GM18507 (cell line): ENCODE data around the gene SEPTIN12.

Experiments
- DNase-seq: peaks from one replicate; pipeline ENCODE4 v3.0.0; 2011; ENCODE audit warnings: low read depth; ENCODE audit not compliant: insufficient read length; ENCODE audit errors: extremely low spot score
- FAIRE-seq: peaks from 2 replicates; lab custom pipeline; 2011; peaks lifted over from hg19 to GRCh38; lab: Jason Lieb, UNC

The SEPTIN12 gene, protein sequence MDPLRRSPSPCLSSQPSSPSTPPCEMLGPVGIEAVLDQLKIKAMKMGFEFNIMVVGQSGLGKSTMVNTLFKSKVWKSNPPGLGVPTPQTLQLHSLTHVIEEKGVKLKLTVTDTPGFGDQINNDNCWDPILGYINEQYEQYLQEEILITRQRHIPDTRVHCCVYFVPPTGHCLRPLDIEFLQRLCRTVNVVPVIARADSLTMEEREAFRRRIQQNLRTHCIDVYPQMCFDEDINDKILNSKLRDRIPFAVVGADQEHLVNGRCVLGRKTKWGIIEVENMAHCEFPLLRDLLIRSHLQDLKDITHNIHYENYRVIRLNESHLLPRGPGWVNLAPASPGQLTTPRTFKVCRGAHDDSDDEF

DNA sequence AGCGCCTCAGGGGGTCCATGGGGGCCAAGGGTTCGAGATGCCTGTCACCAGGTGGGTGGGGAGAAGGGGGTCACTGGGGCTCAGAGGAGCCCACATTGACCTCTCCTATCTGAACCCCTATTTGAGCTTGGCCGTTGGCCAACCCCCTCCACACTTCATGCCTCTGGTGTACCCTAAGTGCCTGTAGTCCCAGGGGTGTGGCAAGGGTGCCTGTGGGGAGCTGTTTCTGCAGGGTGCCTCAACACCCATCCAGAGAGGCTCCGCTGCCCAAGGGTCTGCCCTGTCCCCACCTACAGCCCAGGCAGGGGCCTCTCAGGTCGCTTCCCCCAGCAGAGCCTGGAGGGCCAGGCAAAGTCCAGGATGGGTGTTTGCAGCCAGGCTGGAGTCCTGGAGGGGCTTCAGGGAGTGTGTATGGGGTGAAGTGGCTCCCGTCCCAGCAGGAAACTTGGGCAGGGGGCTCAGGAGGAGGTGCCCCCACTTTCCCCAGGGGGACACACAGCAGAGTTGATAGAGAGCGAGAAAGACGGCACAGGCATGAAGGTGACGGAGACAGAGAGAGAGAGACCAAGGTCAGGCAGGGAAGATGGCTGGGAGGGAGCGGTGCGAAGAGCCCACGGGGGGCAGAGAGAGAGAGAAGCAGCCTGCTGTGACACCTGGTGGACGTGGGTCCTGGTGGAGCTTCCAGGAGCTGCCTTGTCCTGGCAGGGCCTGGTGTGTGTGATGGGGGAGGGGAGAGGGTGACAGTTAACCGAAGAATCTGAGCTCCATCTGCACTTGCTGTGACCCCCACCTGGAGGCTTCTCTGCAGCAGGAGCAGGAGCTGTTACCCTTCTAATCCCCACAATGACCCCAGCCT is at the start of gene SEPTIN12:
Gene SEPTIN12, minus strand, starts transcription at position 719 of the 856 bp plus-strand sequence. Its CDS starts 700 bp downstream, at position 19.
- DNase-seq (no peak), FAIRE-seq (no peak)

DNA sequence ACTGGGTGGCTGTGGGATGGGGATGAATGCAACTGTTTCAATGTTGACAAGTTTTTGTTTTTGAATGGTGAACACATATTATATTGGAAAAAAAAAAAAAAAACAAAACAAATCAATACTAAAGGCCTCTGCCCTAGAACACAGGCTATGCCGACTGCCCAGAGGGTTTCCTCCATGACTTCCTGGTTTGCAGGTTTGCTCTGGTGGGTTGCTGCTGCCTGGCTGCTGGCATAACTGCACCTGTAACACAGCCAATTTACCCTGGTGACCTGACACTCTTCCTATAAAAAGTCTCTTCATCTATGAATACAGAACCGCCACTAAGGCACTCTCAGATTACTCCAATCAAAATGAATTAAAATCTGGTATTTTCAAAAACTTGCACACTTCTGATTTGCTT is 48.6 kb upstream of the SEPTIN12 start:
- FAIRE-seq (no peak), DNase-seq (no peak)

DNA sequence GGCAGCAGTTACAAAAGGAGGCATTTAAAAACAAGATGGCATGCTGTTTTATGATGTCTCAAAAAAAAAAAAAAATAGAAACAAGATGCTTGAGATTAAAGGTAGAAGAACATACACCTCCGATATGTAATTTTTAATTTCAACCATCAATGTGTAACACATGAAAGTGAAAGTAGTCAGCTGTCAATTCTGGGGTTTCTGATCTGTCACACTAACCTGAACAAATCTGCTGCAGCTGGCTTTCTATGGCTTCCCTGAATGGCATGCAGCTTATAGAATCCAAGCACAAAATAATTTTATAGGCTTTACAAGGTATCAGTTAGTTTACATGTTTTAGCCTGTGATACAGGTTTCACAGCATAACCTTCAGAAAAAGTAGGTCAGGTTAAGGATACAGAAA is 45.4 kb upstream of the SEPTIN12 start:
- DNase-seq, result no peak
- FAIRE-seq, result no peak

DNA sequence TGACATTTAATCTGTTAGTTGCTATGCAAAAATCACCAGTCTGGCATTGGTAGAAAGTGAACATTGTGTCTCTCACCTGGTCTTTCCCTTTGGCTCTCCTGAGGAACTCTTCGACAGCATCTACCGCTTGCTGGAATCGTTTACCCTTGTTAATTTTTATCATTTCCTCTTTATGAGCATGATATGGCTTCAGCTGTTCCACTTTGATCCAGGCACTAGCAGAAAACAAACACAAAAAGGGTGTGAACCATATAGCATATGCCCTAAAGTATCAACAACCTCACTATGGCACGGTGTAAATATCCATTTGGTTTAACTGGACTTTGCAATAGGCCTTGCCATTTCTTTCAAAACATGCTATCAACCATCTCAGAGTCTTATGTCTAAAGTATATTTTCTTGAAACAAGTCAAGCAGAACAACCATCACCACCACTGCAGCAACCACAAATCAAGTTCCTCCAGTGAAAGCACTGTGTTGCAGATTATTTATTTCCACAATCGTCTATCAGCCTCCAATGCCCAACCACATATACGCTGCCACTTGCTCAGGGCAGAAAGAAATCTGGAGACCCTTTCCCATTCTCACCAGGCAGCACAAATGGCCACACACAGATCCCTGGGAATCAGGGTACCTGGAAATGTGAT is 44.7 kb upstream of the SEPTIN12 start:
- FAIRE-seq (no peak), DNase-seq (no peak)

DNA sequence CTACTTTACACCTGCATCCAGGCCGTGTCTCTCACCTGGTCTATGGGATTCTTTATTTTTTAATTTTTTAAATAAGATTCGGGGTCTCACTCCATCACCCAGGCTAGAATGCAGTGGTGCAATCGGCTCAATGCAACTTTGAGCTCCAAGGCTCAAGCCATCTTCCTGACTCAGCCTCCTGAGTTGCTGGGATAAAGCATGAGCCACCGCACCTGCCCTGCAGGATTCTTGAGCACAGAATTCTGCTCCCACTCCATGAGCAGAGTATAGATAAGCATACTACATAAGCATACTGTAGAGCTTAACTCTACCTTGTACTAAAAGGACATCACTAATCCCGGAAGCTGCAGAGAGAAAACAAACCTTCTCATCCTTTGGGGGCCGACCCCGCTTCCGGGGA is 43.5 kb upstream of the SEPTIN12 start:
- DNase-seq (no peak), FAIRE-seq (no peak)

DNA sequence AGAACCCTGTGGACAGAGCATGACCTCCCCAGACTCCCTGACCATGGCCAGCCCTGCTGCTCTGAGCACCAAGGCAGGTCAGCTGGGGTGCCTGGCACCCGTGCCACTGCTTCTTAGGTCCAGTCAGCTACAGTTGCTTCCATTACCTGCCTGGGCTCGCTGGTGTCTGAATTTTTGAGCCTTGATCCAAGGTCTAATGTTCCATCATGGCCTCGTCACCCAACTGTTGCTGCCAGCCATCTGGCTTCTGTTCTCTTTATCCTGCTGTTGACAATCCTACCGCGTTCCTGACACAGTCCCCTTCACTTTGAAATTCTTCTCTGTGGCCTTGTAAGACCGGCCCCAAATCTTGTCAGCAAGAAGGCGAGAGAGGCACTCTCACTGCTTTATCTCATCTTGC is 42.3 kb upstream of the SEPTIN12 start:
- no peak for FAIRE-seq
- no peak for DNase-seq

DNA sequence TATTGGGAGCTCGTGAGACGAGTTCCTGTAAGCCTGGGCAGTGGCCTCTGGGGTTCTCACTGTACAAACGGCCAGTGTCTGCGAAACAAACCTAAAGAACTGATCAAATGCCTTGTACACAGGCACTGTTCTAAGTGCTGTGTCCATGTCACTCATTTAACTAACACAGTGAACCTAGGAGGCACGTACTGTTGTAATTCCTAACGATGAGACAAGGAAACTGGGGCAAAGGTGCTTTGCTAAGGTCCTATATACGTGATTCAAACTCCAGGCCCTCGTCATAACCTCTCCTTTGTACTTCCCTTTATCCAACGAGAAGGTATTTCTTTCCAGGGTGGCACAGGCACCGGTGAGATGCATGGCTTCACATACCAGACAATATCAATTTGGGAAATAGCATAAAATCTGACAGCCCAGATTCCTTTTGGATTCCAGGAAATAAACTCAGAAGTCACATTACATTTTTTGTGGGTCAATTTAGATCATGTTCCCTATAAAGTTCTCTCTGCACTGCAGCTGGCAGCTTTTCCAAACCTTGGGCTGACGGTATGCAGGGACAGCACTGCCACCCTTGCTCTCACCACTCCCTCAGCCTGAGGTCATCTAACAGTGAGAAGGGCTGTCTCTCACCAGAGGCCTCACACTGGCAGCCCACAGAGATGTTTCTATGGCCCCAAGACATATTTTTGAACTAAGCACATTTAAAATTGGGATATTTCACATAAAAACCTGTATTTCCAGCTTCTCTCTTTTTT is 40.6 kb upstream of the SEPTIN12 start:
- no peak for DNase-seq
- no peak for FAIRE-seq

DNA sequence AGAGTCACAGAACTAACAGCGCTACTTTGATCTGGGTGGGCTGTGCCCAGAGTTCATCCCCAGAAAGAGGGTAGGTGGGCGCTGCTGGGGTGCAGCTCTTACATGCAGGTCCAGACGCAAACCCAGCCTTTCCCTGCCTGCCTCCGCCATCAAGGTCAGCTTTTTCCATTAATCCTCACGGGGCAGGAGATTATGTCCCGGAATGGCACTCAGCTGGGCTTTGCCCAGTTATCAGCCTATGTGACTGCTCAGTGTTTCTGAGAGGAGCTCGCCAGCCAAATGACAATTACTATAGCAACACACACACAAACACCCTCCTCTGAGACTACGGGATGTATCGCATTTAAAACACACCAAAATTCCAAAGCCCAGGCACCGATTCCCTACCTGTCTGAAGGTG is 38.8 kb upstream of the SEPTIN12 start:
- DNase-seq (no peak), FAIRE-seq (no peak)

DNA sequence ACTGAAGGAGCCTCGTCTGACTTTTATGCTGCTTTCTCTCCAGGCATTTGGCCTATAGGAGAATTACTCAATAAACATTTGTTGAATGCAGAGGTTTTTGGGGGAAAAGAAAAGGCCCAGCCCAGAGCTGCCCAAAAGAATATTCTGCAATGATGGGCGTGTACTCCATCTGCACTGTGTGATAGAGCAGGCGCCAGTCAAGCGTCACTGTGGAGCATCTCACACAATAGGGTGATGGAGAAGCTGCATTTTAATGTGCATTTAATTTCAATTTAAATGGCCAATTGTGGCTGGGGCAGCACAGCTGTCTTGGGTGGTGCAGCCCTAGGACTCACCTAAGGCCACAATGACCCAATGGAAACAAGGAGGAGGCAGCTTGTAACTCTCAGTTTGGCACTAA is 38.4 kb upstream of the SEPTIN12 start:
- DNase-seq (no peak), FAIRE-seq (no peak)

DNA sequence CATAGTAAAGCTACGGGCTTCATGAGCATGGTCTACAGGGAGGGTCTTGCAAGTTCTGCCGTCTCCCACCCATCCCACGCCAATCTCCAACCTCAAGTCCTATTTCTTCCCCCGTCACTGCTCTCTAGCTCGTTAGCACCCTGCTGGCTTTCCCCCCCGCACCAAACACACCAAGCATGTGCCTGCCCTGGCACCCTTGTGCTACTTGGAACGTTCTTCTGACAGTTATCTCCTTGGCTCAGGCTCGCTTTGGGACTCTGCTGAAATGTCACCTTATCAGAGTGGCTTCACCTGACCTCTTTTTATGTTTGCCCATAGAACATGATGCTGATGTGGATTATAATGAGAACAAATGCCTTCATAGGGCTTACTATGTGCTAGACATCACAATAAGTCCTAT is 37.1 kb upstream of the SEPTIN12 start:
- DNase-seq (no peak), FAIRE-seq (no peak)

DNA sequence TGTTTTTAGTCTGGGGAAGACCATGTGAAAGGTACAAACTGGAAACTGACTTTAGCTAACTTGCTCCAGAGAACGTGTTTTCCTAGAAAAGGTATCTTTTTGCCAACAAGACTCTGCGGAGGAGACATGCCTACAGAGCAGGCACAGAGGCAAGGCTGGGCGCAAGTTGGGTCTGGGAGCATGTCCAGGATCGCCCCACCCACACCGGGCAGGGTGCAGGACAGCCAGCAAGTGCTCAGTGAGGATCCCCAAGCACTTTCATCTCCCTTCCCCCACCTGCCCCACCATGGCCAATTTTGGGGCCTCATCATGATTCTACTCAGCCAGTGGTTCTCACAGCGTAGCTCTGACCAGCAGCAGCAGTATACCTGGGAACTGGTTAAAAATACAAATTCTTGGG is 32.5 kb upstream of the SEPTIN12 start:
- DNase-seq (no peak), FAIRE-seq (no peak)

DNA sequence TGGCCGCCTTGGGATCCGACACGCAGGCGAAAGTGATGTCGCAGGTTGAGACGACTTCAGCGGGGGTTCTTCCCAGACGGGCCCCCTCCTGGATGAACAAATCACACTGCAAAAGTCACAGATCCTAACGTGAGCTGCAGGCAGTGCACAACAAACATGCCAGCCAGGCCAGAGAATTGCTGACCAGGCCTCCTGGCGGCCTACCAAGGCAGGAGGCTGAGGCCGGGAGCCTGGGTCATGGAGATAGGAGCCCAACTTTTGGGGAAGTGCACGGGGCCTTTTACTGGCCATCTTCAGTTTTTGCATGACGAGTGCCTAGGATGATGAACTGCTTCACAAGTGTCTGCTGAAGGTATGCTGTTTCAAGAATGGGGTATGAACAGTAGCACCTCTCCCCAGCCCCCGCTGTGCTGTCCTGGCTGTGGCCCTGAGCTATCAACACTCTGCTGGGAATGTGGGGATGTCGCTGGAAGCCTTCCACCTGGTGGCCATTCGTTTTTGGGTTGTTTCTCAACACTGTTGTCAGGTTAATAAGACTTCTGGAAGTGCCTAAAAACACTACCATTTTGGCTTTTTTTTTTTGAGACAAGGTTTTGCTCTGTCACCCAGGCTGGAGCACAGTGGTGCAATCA is 26.5 kb upstream of the SEPTIN12 start:
- FAIRE-seq (no peak), DNase-seq (no peak)

DNA sequence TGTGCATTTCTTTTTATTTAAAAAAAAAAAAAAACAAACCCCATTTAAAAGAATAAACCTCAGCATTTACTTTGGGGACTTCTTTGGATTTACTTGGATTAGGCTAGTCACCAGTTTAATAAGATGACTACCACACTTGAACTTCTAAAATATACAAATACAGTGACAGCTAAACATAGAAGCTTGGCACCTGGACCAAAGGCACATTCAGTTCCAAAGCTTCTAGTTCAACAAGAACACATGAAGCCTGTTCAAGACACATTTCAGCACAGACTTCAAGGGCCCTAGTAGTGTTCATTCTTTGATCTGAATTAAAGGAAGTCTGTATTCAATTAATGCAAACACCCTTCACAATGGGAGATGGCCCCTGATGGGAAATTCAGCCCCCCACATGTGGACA is 25.9 kb upstream of the SEPTIN12 start:
- no peak for FAIRE-seq

DNA sequence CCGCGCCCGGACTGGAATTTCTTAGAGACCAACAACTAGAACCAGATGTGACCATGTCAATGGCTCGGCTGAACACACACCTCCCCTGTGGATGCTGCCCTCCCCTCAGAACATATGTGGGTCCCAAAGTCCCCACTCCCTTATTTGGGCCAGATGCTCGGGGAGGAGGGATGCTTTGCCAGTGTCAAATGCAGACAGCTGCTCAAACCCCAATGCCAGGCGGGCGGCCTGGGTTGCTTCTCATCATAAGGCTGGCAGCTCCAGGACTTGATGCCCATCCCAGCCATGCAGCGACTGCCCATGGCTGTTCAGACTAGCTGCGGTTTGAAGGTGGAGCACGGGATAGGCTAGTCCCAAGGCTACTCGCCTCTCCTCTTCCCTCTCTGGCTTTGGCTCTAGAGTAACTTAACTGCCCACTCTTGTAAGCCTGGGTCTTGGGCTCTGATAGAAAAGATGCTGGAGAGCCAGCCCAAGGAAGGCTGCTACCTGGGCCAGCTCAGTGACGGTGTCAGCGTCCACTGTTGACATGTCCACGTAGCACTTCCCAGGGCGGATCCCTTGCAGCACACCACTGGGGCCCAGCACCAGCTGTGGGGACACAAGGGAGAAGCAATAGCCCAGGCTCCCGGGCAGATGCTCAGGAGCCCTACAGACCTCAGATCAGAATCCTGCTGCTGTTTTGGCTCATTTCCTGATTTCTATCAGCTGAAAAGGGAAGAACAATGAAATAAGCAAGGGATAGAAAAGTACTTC is 25.3 kb upstream of the SEPTIN12 start:
- FAIRE-seq, result no peak
- no peak for DNase-seq

More for the DNA sequence above, 25.9 kb upstream of the SEPTIN12 start:
- DNase-seq, result no peak

DNA sequence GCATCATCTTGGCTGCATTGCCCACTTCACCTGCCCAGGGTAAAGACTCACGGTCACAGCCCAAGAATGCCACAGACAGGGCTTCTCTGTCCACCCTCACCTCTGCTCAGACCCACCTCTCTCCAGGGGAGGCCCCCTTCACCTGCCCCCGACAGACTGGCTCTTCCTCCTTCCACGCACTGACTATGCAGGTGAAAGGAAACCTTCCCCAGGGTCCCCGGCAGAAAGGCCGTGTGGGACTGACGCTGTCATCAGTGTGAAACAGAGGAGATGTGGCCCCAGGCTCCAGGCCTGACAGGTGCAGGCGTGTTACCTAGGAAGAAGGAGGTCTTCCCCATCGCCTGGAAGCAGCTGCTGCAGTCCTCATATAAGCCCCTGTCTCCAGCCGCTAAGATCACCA is 23.6 kb upstream of the SEPTIN12 start:
- FAIRE-seq, result no peak
- no peak for DNase-seq

DNA sequence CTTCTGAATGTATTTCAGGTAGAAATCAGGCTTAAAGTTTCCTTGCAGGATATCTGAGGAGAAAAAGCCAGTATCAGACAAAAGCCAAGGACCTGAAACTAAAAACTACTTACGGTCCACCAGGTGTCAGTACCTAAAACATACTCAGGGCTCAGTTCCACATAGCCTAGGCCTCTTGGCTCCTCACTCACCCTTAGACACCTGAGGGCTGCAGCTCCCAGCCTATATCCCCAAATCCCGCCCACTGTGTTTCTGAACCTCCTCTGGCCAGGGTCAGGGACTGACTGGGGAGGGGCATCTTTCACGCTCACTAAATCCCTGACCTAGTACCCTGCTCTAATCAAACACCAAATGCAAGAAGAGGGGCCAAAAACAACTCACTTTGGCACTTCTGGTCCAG is 23.1 kb upstream of the SEPTIN12 start:
- FAIRE-seq (no peak), DNase-seq (no peak)

DNA sequence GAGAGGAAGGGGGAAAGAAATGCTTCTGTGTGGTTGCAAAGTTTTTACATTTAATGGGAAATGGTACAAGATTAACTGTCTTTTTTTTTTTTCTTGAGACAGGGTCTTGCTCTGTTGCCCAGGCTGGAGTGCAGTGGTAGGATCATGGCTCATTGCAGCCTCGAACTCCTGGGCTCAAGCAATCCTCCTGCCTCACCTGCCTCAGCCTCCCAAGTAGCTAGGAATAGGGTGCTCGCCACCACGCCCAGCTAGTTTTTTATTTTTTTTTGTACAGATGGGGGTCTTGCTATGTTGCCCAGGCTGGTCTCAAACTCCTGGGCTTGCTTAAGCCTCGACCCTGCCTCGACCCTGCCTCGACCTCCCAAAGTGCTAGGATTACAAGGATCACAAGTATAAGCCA is 18.1 kb upstream of the SEPTIN12 start:
- no peak for FAIRE-seq
- DNase-seq, result no peak

DNA sequence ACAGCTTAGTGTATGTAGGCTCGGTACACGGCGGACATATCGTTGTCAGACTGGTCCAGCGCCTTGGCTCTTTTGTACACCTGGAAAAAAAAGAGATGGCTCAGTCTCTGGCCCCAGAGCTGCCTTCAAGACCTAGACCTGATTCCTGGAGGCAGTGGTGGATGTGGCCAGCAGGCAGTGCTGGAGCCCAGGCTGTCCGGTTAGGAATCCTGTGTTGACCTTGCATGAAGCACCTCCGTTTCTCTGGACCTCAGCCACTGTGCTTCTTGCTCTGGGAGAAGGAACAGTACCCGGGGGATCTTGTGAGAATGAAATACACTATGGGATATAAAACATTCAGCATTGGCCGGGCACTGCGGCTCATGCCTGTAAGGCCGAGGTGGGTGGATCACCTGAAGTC is 17.1 kb upstream of the SEPTIN12 start:
- no peak for FAIRE-seq
- DNase-seq, result no peak
